Measurements from ENCODE around the gene FOSL2. TPM values are rescaled to one million over a fixed set of nuclear protein-coding genes. Genes with fewer than 3 reads are reported as not detected.

The FOSL2 gene
- total RNA-seq, 1 donor from 2014 or later = 82.6 TPM

- TF ChIP-seq CTCF (IDR thresholded peaks at IDR 0.05) = no peak
- Mint-ChIP-seq H3K36me3 (ENCODE audit: unreplicated experiment) (no peaks in the 10 kb centered on the region), H3K27me3 (ENCODE audit: unreplicated experiment) (no peaks in the 10 kb centered on the region)
Measured at GRCh38 chr2:28431741-28432140, 39.1 kb downstream of the FOSL2 start.

GRCh38 chr2:28432362-28432761 is 39.7 kb downstream of the FOSL2 start:
- peaks cover 4% of the 10 kb centered on the region for H3K4me1 Mint-ChIP-seq (ENCODE audit: unreplicated experiment)
- no peak overlapping the region for H3K4me3 Mint-ChIP-seq (ENCODE audit: unreplicated experiment)
- no peak for DNase-seq (ENCODE audit: extremely low spot score, unreplicated experiment)
- no peaks in the 10 kb centered on the region for H3K36me3 Mint-ChIP-seq (ENCODE audit: unreplicated experiment)
- H3K9me3 Mint-ChIP-seq (ENCODE audit: unreplicated experiment) = peaks cover 13% of the 10 kb centered on the region
- no peaks in the 10 kb centered on the region for H3K27me3 Mint-ChIP-seq (ENCODE audit: unreplicated experiment)
- H3K27ac Mint-ChIP-seq (ENCODE audit: unreplicated experiment) = no peak overlapping the region
- no peak for TF ChIP-seq CTCF (IDR thresholded peaks at IDR 0.05)

More at GRCh38 chr2:28431741-28432140, 39.1 kb downstream of the FOSL2 start:
- no peak overlapping the region for H3K4me3 Mint-ChIP-seq (ENCODE audit: unreplicated experiment)
- peaks cover 13% of the 10 kb centered on the region for H3K9me3 Mint-ChIP-seq (ENCODE audit: unreplicated experiment)
- no peak for DNase-seq (ENCODE audit: extremely low spot score, unreplicated experiment)
- H3K4me1 Mint-ChIP-seq (ENCODE audit: unreplicated experiment) = peaks cover 4% of the 10 kb centered on the region
- no peak overlapping the region for H3K27ac Mint-ChIP-seq (ENCODE audit: unreplicated experiment)

- H3K27ac Mint-ChIP-seq (ENCODE audit: unreplicated experiment) = no peak overlapping the region
- H3K4me1 Mint-ChIP-seq (ENCODE audit: unreplicated experiment) = peaks cover 4% of the 10 kb centered on the region
- H3K4me3 Mint-ChIP-seq (ENCODE audit: unreplicated experiment) = no peak overlapping the region
- no peak for DNase-seq (ENCODE audit: extremely low spot score, unreplicated experiment)
- no peaks in the 10 kb centered on the region for H3K27me3 Mint-ChIP-seq (ENCODE audit: unreplicated experiment)
- no peak for TF ChIP-seq CTCF (IDR thresholded peaks at IDR 0.05)
- peaks cover 13% of the 10 kb centered on the region for H3K9me3 Mint-ChIP-seq (ENCODE audit: unreplicated experiment)
- H3K36me3 Mint-ChIP-seq (ENCODE audit: unreplicated experiment) = no peaks in the 10 kb centered on the region
Measured at GRCh38 chr2:28433215-28433614, 40.6 kb downstream of the FOSL2 start.

- no peak for TF ChIP-seq CTCF (IDR thresholded peaks at IDR 0.05)
- H3K27ac Mint-ChIP-seq (ENCODE audit: unreplicated experiment) = no peak overlapping the region
- no peak overlapping the region for H3K4me3 Mint-ChIP-seq (ENCODE audit: unreplicated experiment)
- peaks cover 4% of the 10 kb centered on the region for H3K4me1 Mint-ChIP-seq (ENCODE audit: unreplicated experiment)
- H3K27me3 Mint-ChIP-seq (ENCODE audit: unreplicated experiment) = no peaks in the 10 kb centered on the region
- DNase-seq (ENCODE audit: extremely low spot score, unreplicated experiment) = no peak
- peaks cover 13% of the 10 kb centered on the region for H3K9me3 Mint-ChIP-seq (ENCODE audit: unreplicated experiment)
- no peaks in the 10 kb centered on the region for H3K36me3 Mint-ChIP-seq (ENCODE audit: unreplicated experiment)
Measured at GRCh38 chr2:28433935-28434599, 41.4 kb downstream of the FOSL2 start.

GRCh38 chr2:28434600-28434989 is 41.9 kb downstream of the FOSL2 start:
- Mint-ChIP-seq H3K36me3 (ENCODE audit: unreplicated experiment) (no peaks in the 10 kb centered on the region), H3K9me3 (ENCODE audit: unreplicated experiment) (peaks cover 13% of the 10 kb centered on the region), H3K4me3 (ENCODE audit: unreplicated experiment) (no peak overlapping the region), H3K4me1 (ENCODE audit: unreplicated experiment) (peaks cover 4% of the 10 kb centered on the region), H3K27ac (ENCODE audit: unreplicated experiment) (no peak overlapping the region), H3K27me3 (ENCODE audit: unreplicated experiment) (no peaks in the 10 kb centered on the region)
- DNase-seq (ENCODE audit: extremely low spot score, unreplicated experiment) = no peak
- no peak for TF ChIP-seq CTCF (IDR thresholded peaks at IDR 0.05)

Data from osteocyte (in vitro differentiated cells).